HepG2 (cell line): Measurements from ENCODE around the gene SLC8A2. TPM values are rescaled to one million over a fixed set of nuclear protein-coding genes. Genes with fewer than 3 reads are reported as not detected.

Source experiments
- ATAC-seq: fragments of 200-7000 bp; cut with Tn5 transposase; 3 replicates; pipeline ENCODE4 v1.9.1; 2020; ENCODE audit warnings: mild to moderate bottlenecking, moderate library complexity
- BruUV-seq: library from RNA; stranded (reverse); fragments of 400-500 nt; replicated peaks from 2 replicates; lab custom pipeline; 2021; lab: Mats Ljungman, UMichigan
- CTCF ChIA-PET: fragments of 300-600 bp; formaldehyde crosslinking; extraction: SDS; loops from one replicate; lab custom pipeline; 2021; ENCODE audit warnings: low total read pairs, inconsistent platforms, low intra/inter-chr PET ratio; lab: Yijun Ruan, JAX
- POLR2A ChIA-PET: fragments of 350-600 bp; sonication (Branson Sonifier 250); formaldehyde crosslinking; loops from one replicate; lab custom pipeline; 2020; ENCODE audit warnings: antibody characterized with exemption, inconsistent platforms; lab: Yijun Ruan, JAX
- DNase-seq: peaks from one replicate; pipeline ENCODE4 v3.0.0-alpha.2; 2015; ENCODE audit warnings: low spot score
- FAIRE-seq: peaks from 3 replicates; lab custom pipeline; 2011; peaks lifted over from hg19 to GRCh38; lab: Jason Lieb, UNC
- H2AFZ ChIP-seq: one replicate; pipeline ENCODE4 v1.6.1; 2011; ENCODE audit warnings: low read length, inconsistent platforms
- H3K27ac ChIP-seq: fragments of 300-600 bp; 3 replicates; pipeline ENCODE4 v1.8.0; 2011; ENCODE audit warnings: mixed run types, mild to moderate bottlenecking, mixed read lengths, low read length, inconsistent platforms; ENCODE audit not compliant: insufficient read depth; ENCODE audit errors: extremely low read length
- H3K27me3 ChIP-seq, 2 experiments: fragments of 200-600 bp in 1 of 2; 2 replicates in 1 of 2; 3 replicates in 1 of 2; pipeline versions ENCODE4 v1.6.0 to v1.8.0; 2011; ENCODE audit warnings: low read length in 2 of 2, mild to moderate bottlenecking in 2 of 2, moderate library complexity in 2 of 2, inconsistent platforms in 1 of 2; ENCODE audit not compliant: insufficient read depth in 2 of 2, control insufficient read depth in 1 of 2
- H3K36me3 ChIP-seq, 2 experiments: fragments of 200-600 bp in 1 of 2; replicated peaks in 1 of 2; 2 replicates in 1 of 2; 3 replicates in 1 of 2; pipeline versions ENCODE4 v1.5.1 to v1.8.0; 2011; ENCODE audit warnings: low read length in 2 of 2, inconsistent platforms in 1 of 2; ENCODE audit not compliant: insufficient read depth in 2 of 2, control insufficient read depth in 1 of 2
- H3K4me1 ChIP-seq: 2 replicates; pipeline ENCODE4 v1.5.1; 2012; ENCODE audit warnings: low read length, inconsistent platforms; ENCODE audit not compliant: insufficient read depth
- H3K4me2 ChIP-seq: 2 replicates; pipeline ENCODE4 v1.6.0; 2011; ENCODE audit warnings: low read depth, low read length, inconsistent platforms
- H3K4me3 ChIP-seq, 3 experiments: fragments of 200-600 bp in 1 of 3; sonication (generic), shearing (Covaris generic) in 1 of 3; replicated peaks in 1 of 3; 2 replicates each; pipeline ENCODE4 v1.5.1; 2011 to 2016; ENCODE audit warnings: low read length in 3 of 3, inconsistent platforms in 2 of 3, low read depth in 2 of 3, mild to moderate bottlenecking in 2 of 3, control low read depth in 1 of 3, mixed read lengths in 1 of 3; ENCODE audit not compliant: insufficient read depth in 1 of 3
- H3K79me2 ChIP-seq: one replicate; pipeline ENCODE4 v1.6.1; 2011; ENCODE audit warnings: low read length, inconsistent platforms; ENCODE audit not compliant: insufficient read depth
- H3K9ac ChIP-seq: 2 replicates; pipeline ENCODE4 v1.6.0; 2011; ENCODE audit warnings: mild to moderate bottlenecking, low read depth, low read length, inconsistent platforms; ENCODE audit not compliant: insufficient read depth
- H3K9me3 ChIP-seq: 2 replicates; pipeline ENCODE4 v1.5.1; 2012; ENCODE audit warnings: mild to moderate bottlenecking, low read length
- H4K20me1 ChIP-seq: 2 replicates; pipeline ENCODE4 v1.6.0; 2011; ENCODE audit warnings: inconsistent platforms, mild to moderate bottlenecking, low read length, moderate library complexity; ENCODE audit not compliant: insufficient read depth
- BRCA1 ChIP-seq: sonication (generic); formaldehyde crosslinking; IDR thresholded peaks from 2 replicates; pipeline ENCODE4 v1.4.0; 2020; ENCODE audit warnings: missing genetic modification reagents
- CTCF ChIP-seq: sonication (generic); formaldehyde crosslinking; IDR thresholded peaks from 2 replicates; pipeline ENCODE4 v1.5.0; 2020; ENCODE audit warnings: mild to moderate bottlenecking, missing genetic modification reagents, moderate library complexity
- GABPB1 ChIP-seq: IDR thresholded peaks from 2 replicates; pipeline ENCODE4 v1.6.1; 2016; ENCODE audit warnings: mild to moderate bottlenecking, missing genetic modification reagents, moderate library complexity, missing compliant biosample characterization
- GTF3A ChIP-seq: sonication (generic); formaldehyde crosslinking; conservative IDR thresholded peaks from 2 replicates; pipeline ENCODE4 v1.4.0; 2020; ENCODE audit warnings: mild to moderate bottlenecking, missing genetic modification reagents
- HNRNPH1 ChIP-seq: fragments of 200-400 bp; formaldehyde crosslinking; optimal IDR thresholded peaks from 2 replicates; pipeline ENCODE3; 2017; ENCODE audit warnings: mild to moderate bottlenecking, low read depth, low read length
- KLF13 ChIP-seq: sonication (generic); formaldehyde crosslinking; IDR thresholded peaks from 2 replicates; pipeline ENCODE4 v1.4.0; 2020; ENCODE audit warnings: mild to moderate bottlenecking, missing genetic modification reagents
- KLF6 ChIP-seq: IDR thresholded peaks from 2 replicates; pipeline ENCODE4 v1.8.0; 2016; ENCODE audit warnings: missing biosample characterization, missing genetic modification reagents
- MED8 ChIP-seq: sonication (generic); formaldehyde crosslinking; IDR thresholded peaks from 2 replicates; pipeline ENCODE4 v1.8.1; 2023; ENCODE audit warnings: mild to moderate bottlenecking, missing genetic modification reagents; ENCODE audit not compliant: insufficient replicate concordance
- MIER2 ChIP-seq: IDR thresholded peaks from 2 replicates; pipeline ENCODE4 v1.6.1; 2016; ENCODE audit warnings: missing biosample characterization, missing genetic modification reagents
- SMC3 ChIP-seq: IDR thresholded peaks from 2 replicates; pipeline ENCODE4 v1.6.1; 2011; ENCODE audit warnings: low read length, improper control_type of control experiment
- TEAD3 ChIP-seq: optimal IDR thresholded peaks from 2 replicates; pipeline ENCODE3; 2016; ENCODE audit warnings: borderline replicate concordance
- ZBTB8A ChIP-seq: sonication (generic); formaldehyde crosslinking; IDR thresholded peaks from 2 replicates; pipeline ENCODE4 v1.4.0; 2020; ENCODE audit warnings: mild to moderate bottlenecking, low read depth, missing genetic modification reagents, borderline replicate concordance
- ZNF12 ChIP-seq: sonication (generic); formaldehyde crosslinking; IDR thresholded peaks from 2 replicates; pipeline ENCODE4 v1.5.0; 2020; ENCODE audit warnings: missing genetic modification reagents
- ZNF709 ChIP-seq: sonication (generic); formaldehyde crosslinking; IDR thresholded peaks from 2 replicates; pipeline ENCODE4 v1.5.0; 2020; ENCODE audit warnings: mild to moderate bottlenecking, missing genetic modification reagents
- ZNF770 ChIP-seq: sonication (generic); formaldehyde crosslinking; IDR thresholded peaks from 2 replicates; pipeline ENCODE4 v1.5.0; 2020; ENCODE audit warnings: mild to moderate bottlenecking, missing genetic modification reagents
- ZNF775 ChIP-seq: sonication (generic); formaldehyde crosslinking; IDR thresholded peaks from 2 replicates; pipeline ENCODE4 v1.4.0; 2020; ENCODE audit warnings: missing genetic modification reagents, mild to moderate bottlenecking, moderate library complexity, borderline replicate concordance
- WGBS: methylation state at CpG from one replicate; pipeline ENCODE4 v1.1.6; 2017; ENCODE audit warnings: low lambda C conversion rate; 5-methylcytosine and 5-hydroxymethylcytosine counted together
- in situ Hi-C: cut with HindIII; loops from 2 replicates; pipeline ENCODE4 v1.10.0; 2017; ENCODE audit warnings: low pct_unique_long_range_greater_than_20kb; ENCODE audit not compliant: extremely low pct_ligation_motif_present
- intact Hi-C: fragments of 100-400 bp; cut with micrococcal nuclease; formaldehyde crosslinking; loops from one replicate; pipeline ENCODE4 v1.10.0; 2022; ENCODE audit not compliant: unreplicated experiment
- polyA plus RNA-seq, 8 experiments: library from polyadenylated mRNA; depleted of rRNA in 3 of 8; stranded (reverse) in 7 of 8; unstranded in 1 of 8; fragments of >200 nt; fragmentation: Illumina TruSeq in 4 of 8; extraction: Trizol in 4 of 8; gene quantifications; 2 replicates each; pipeline versions ENCODE4 v1.2.1 to v1.2.3, GENCODE V29; 2011 to 2016; ENCODE audit warnings: low read depth in 4 of 8, missing spikeins in 1 of 8, mixed read lengths in 1 of 8; ENCODE audit not compliant: insufficient read depth in 1 of 8
- total RNA-seq, 5 experiments: library from RNA; depleted of rRNA; stranded (reverse); fragments of >200 nt; fragmentation: Illumina TruSeq; extraction: Trizol; gene quantifications; 2 replicates each; pipeline ENCODE4 v1.2.3, GENCODE V29; 2016; ENCODE audit warnings: low read depth in 1 of 5
- TF ChIP-seq, protein P1 (sequence below): IDR thresholded peaks from 2 replicates; pipeline ENCODE4 v1.6.1; 2018; ENCODE audit warnings: missing genetic modification reagents, mild to moderate bottlenecking, missing compliant biosample characterization
- TF ChIP-seq, protein P2 (sequence below): sonication (generic); formaldehyde crosslinking; conservative IDR thresholded peaks from 2 replicates; pipeline ENCODE4 v1.8.1; 2023; ENCODE audit warnings: missing genetic modification reagents

SLC8A2 gene
- total and polyA plus RNA-seq, 2 of the 13 experiments (the other 11 are each of a cell fraction or from before 2014, with no cell fraction given) = 0.02 TPM; not detected in 1

- H2AFZ ChIP-seq = no peak overlapping the region
- no TSS peak for BruUV-seq
- peaks cover 0 to 13% of the 10 kb centered on the region in 2 experiments; a peak in 2 of 5 replicates for H3K27me3 ChIP-seq
- H3K4me1 ChIP-seq = no peaks in the 10 kb centered on the region
- DNase-seq (peak; percentile 58), FAIRE-seq (no peak), ATAC-seq (peak; percentile 89)
- intact Hi-C loops = loop anchor here (1.0 kb wide), 1 partner anchor 95 kb away; no protein-coding TSS in a partner anchor
- no peak overlapping the region for H3K4me3 ChIP-seq
- in situ Hi-C loops = loop anchor here (5.0 kb wide), 1 partner anchor 94 kb away; no protein-coding TSS in a partner anchor
- H3K36me3 ChIP-seq = no peaks in the 10 kb centered on the region
- WGBS = 24% methylated on average over 14 of the region's 15 CpGs
- POLR2A ChIA-PET = interaction anchor here (1.5 kb wide), 1 partner anchor 43 kb away, joined by 5 read pairs; the partner anchor contains the start of gene DHX34
- CTCF ChIA-PET = interaction anchor here (1.9 to 2.5 kb wide), 3 partner anchors 87 to 108 kb away, joined by 4 to 37 read pairs (median 15); no protein-coding TSS in a partner anchor
- H3K9me3 ChIP-seq = no peaks in the 10 kb centered on the region
- no peak overlapping the region for H3K9ac ChIP-seq
- no peak overlapping the region for H3K27ac ChIP-seq
- H4K20me1 ChIP-seq = no peaks in the 10 kb centered on the region
- H3K79me2 ChIP-seq = no peaks in the 10 kb centered on the region
- H3K4me2 ChIP-seq = no peak overlapping the region
- no peak for TF ChIP-seq HNRNPH1
- no peak for TF ChIP-seq KLF6 (CRISPR knock-in tag)
- no peak for TF ChIP-seq GTF3A (CRISPR knock-in tag)
- TF ChIP-seq BRCA1 (CRISPR knock-in tag) = no peak
- no peak for TF ChIP-seq ZBTB8A (CRISPR knock-in tag)
- TF ChIP-seq ZNF775 (CRISPR knock-in tag) = no peak
- TF ChIP-seq GABPB1 (CRISPR knock-in tag) = no peak
- no peak for TF ChIP-seq MIER2
- TF ChIP-seq ZNF12 (CRISPR knock-in tag) = 0 out of 2 replicates have a peak, but pooled peaks have one; percentile 20
- TF ChIP-seq KLF13 (CRISPR knock-in tag) = no peak
- no peak for TF ChIP-seq ZNF709 (CRISPR knock-in tag)
- TF ChIP-seq TEAD3 = no peak
- TF ChIP-seq, protein P1, sequence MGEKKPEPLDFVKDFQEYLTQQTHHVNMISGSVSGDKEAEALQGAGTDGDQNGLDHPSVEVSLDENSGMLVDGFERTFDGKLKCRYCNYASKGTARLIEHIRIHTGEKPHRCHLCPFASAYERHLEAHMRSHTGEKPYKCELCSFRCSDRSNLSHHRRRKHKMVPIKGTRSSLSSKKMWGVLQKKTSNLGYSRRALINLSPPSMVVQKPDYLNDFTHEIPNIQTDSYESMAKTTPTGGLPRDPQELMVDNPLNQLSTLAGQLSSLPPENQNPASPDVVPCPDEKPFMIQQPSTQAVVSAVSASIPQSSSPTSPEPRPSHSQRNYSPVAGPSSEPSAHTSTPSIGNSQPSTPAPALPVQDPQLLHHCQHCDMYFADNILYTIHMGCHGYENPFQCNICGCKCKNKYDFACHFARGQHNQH (CRISPR knock-in tag) = no peak
- TF ChIP-seq ZNF770 (CRISPR knock-in tag) = peak; percentile 17; the same call in 1 of the 2 replicates
- peak; percentile 66 for TF ChIP-seq SMC3
- TF ChIP-seq, protein P2, sequence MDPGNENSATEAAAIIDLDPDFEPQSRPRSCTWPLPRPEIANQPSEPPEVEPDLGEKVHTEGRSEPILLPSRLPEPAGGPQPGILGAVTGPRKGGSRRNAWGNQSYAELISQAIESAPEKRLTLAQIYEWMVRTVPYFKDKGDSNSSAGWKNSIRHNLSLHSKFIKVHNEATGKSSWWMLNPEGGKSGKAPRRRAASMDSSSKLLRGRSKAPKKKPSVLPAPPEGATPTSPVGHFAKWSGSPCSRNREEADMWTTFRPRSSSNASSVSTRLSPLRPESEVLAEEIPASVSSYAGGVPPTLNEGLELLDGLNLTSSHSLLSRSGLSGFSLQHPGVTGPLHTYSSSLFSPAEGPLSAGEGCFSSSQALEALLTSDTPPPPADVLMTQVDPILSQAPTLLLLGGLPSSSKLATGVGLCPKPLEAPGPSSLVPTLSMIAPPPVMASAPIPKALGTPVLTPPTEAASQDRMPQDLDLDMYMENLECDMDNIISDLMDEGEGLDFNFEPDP (CRISPR knock-in tag) = no peak
- peak; percentile 84 for TF ChIP-seq CTCF (CRISPR knock-in tag)
- TF ChIP-seq MED8 (CRISPR knock-in tag) = no peak
These were observed 80.0 kb downstream of the SLC8A2 start for GRCh38 chr19:47391510-47392223.
